OCI-LY3 (cell line): ENCODE data around the gene SSR3.

Source experiments
- H2AFZ ChIP-seq: fragments of 200-600, 300-600 bp; shearing (Covaris generic); 2 replicates; pipeline ENCODE4 v1.6.0; 2014; ENCODE audit warnings: antibody characterized with exemption, low read depth, low read length
- H3K27ac ChIP-seq: fragments of 200-600, 300-600 bp; sonication (generic); 2 replicates; pipeline ENCODE4 v1.5.1; 2014; ENCODE audit warnings: mild to moderate bottlenecking, low read length, moderate library complexity, mixed read lengths
- H3K27me3 ChIP-seq: fragments of 200-600, 300-600 bp; sonication (generic); 2 replicates; pipeline ENCODE4 v1.6.1; 2014; ENCODE audit warnings: low read depth, low read length, mixed read lengths
- H3K36me3 ChIP-seq: fragments of 200-600, 300-600 bp; sonication (generic); replicated peaks from 2 replicates; pipeline ENCODE3; 2014; ENCODE audit warnings: low read depth, low read length, mixed read lengths
- H3K4me1 ChIP-seq: fragments of 300-600, 200-600 bp; sonication (generic); 2 replicates; pipeline ENCODE4 v1.6.1; 2014; ENCODE audit warnings: low read length, mixed read lengths
- H3K4me2 ChIP-seq: fragments of 200-600, 300-600 bp; sonication (generic); 2 replicates; pipeline ENCODE4 v1.6.1; 2014; ENCODE audit warnings: low read length, mixed read lengths
- H3K4me3 ChIP-seq: fragments of 300-600, 200-600 bp; sonication (generic); 2 replicates; pipeline ENCODE4 v1.5.1; 2014; ENCODE audit warnings: antibody characterized with exemption, mild to moderate bottlenecking, low read length, moderate library complexity
- H3K79me2 ChIP-seq: fragments of 300-600, 200-600 bp; shearing (Covaris generic); 2 replicates; pipeline ENCODE4 v1.6.1; 2014; ENCODE audit warnings: mild to moderate bottlenecking, low read length, mixed read lengths
- H3K9ac ChIP-seq: fragments of 300-600, 200-600 bp; shearing (Covaris generic); 2 replicates; pipeline ENCODE4 v1.6.0; 2014; ENCODE audit warnings: mild to moderate bottlenecking, low read length, moderate library complexity
- H3K9me3 ChIP-seq: fragments of 200-600, 300-600 bp; shearing (Covaris generic); 2 replicates; pipeline ENCODE4 v1.6.1; 2014; ENCODE audit warnings: low read length, mixed read lengths; ENCODE audit not compliant: insufficient read depth
- H4K20me1 ChIP-seq: fragments of 200-600, 300-600 bp; sonication (generic); 2 replicates; pipeline ENCODE4 v1.6.1; 2016; ENCODE audit warnings: low read length, mixed read lengths; ENCODE audit not compliant: insufficient read depth
- CTCF ChIP-seq: fragments of 200-600, 300-600 bp; sonication (generic); IDR thresholded peaks from 2 replicates; pipeline ENCODE4 v1.5.1; 2014; ENCODE audit warnings: antibody characterized with exemption, low read length, low read depth
- EZH2phosphoT487 ChIP-seq: fragments of 200-600 bp; shearing (Covaris generic); IDR thresholded peaks from 2 replicates; pipeline ENCODE4 v1.6.1; 2018; ENCODE audit warnings: antibody characterized with exemption, mixed run types, low read depth

The SSR3 gene

GRCh38 chr3:156519758-156520162 lies 35.2 kb downstream of the SSR3 start:
- TF ChIP-seq EZH2phosphoT487 (no peak), CTCF (no peak)
- H3K27me3 ChIP-seq, result peaks cover 21% of the 10 kb centered on the region
- no peaks in the 10 kb centered on the region for H3K9me3 ChIP-seq
- H3K27ac ChIP-seq, result no peak overlapping the region
- H2AFZ ChIP-seq, result no peak overlapping the region
- no peak overlapping the region for H3K9ac ChIP-seq
- no peaks in the 10 kb centered on the region for H3K79me2 ChIP-seq
- peak overlapping the region; percentile 45 for H3K4me2 ChIP-seq
- H4K20me1 ChIP-seq, result no peaks in the 10 kb centered on the region
- 0 out of 2 replicates have a peak overlapping the region, but pooled peaks have one; percentile 7 for H3K4me3 ChIP-seq
- H3K36me3 ChIP-seq, result no peaks in the 10 kb centered on the region
- peaks cover 13% of the 10 kb centered on the region for H3K4me1 ChIP-seq

GRCh38 chr3:156518726-156519125 lies 36.2 kb downstream of the SSR3 start:
- Histone ChIP-seq H3K9me3 (no peaks in the 10 kb centered on the region), H3K4me3 (no peak overlapping the region), H3K9ac (no peak overlapping the region), H3K4me1 (peaks cover 13% of the 10 kb centered on the region), H3K27ac (no peak overlapping the region), H3K4me2 (no peak overlapping the region), H3K27me3 (peaks cover 21% of the 10 kb centered on the region), H2AFZ (no peak overlapping the region), H3K36me3 (no peaks in the 10 kb centered on the region), H3K79me2 (no peaks in the 10 kb centered on the region), H4K20me1 (no peaks in the 10 kb centered on the region)
- TF ChIP-seq EZH2phosphoT487 (no peak), CTCF (no peak)

- Histone ChIP-seq H2AFZ (no peak overlapping the region), H3K27me3 (peaks cover 21% of the 10 kb centered on the region), H3K27ac (no peak overlapping the region), H3K79me2 (no peaks in the 10 kb centered on the region), H3K4me3 (no peak overlapping the region), H4K20me1 (no peaks in the 10 kb centered on the region), H3K4me1 (peaks cover 13% of the 10 kb centered on the region), H3K9me3 (no peaks in the 10 kb centered on the region), H3K9ac (no peak overlapping the region), H3K4me2 (no peak overlapping the region), H3K36me3 (no peaks in the 10 kb centered on the region)
- no peak for TF ChIP-seq EZH2phosphoT487
- no peak for TF ChIP-seq CTCF
These were observed 38.0 kb downstream of the SSR3 start for GRCh38 chr3:156516961-156517360.

DNA sequence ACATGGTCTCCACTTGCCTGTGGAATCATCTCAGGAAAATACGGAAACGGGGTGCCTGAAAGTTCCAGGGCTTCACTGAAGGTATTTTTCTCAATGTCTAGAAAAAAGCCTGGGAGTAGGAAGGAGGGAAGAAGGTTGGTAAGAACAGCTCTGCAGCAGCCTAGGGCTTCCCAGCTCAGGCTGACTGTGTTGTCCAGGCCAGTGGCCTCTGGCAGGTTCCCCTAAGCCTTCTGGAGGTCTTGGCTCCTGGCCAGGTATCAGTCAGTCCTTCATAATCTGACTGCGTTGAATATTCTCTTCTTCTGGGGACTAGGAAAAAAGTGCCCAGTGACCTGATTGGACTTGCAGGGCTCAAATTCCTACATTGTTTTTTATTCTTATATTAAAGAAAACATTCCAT lies 38.6 kb downstream of the SSR3 start:
- Histone ChIP-seq H3K27ac (no peak overlapping the region), H3K9me3 (no peaks in the 10 kb centered on the region), H3K4me1 (peaks cover 13% of the 10 kb centered on the region), H2AFZ (no peak overlapping the region), H3K36me3 (no peaks in the 10 kb centered on the region), H3K4me2 (no peak overlapping the region), H3K79me2 (no peaks in the 10 kb centered on the region), H3K27me3 (peaks cover 21% of the 10 kb centered on the region), H3K4me3 (no peak overlapping the region), H3K9ac (no peak overlapping the region), H4K20me1 (no peaks in the 10 kb centered on the region)
- TF ChIP-seq EZH2phosphoT487 (no peak), CTCF (no peak)
